ENCODE results near the gene DOCK7.
A peak's percentile ranks its signal among the peaks of the same experiment; 100 is the strongest.
"Not testable (repeated sequence)": the region's sequence is repeated elsewhere in the genome, so short reads cannot be mapped to it uniquely, and the experiment has no call there.

DOCK7 gene

DNA sequence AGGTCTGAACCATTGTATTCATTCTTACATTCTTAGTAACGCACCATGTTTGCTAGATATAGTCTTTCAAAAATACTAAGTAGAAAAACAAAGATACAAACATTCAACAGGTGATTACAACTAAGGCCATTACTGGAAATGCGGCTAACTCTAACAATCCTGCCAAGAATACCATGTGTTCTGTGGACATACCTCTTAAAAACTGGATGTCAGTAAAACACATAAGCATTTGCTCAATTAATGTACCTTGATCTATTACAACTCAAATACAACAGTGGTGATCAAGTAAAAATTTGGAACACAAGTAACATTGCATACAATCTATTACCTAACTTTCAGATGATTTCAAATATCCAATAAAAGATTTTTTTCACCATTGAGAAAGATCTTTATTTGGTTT, 75.4 kb downstream of the DOCK7 start:
- H3K9ac ChIP-seq (ENCODE audit: insufficient read length): no peak overlapping the region
- no peak overlapping the region for H3K4me3 ChIP-seq
- H3K9me3 ChIP-seq (ENCODE audit: low read depth, low read length): no peaks in the 10 kb centered on the region
- H3K36me3 ChIP-seq (ENCODE audit: insufficient read depth, low read length): no peaks in the 10 kb centered on the region
- no peak overlapping the region for H3K27ac ChIP-seq
- no peak for TF ChIP-seq EZH2 (IDR thresholded peaks at IDR 0.05)
- TF ChIP-seq POLR2AphosphoS5 (IDR thresholded peaks at IDR 0.05; ENCODE audit: borderline replicate concordance, low read depth, low read length): no peak
- no peak for TF ChIP-seq FOXP2 (optimal IDR thresholded peaks at IDR 0.05; ENCODE audit: control extremely low read depth, extremely low read length, insufficient read depth)
- no peak for DNase-seq (ENCODE audit: low read depth, low spot score)

DNA sequence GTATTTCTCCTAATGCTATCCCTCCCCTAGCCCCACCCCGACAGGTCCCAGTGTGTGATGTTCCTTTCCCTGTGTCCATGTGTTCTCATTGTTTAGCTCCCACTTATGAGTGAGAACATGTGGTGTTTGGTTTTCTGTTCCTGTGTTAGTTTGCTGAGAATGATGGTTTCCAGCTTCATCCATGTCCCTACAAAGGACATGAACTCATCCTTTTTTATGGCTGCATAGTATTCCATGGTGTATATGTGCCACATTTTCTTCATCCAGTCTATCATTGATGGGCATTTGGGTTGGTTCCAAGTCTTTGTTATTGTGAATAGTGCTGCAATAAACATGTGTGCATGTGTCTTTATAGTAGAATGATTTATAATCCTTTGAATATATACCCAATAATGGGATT, 77.6 kb downstream of the DOCK7 start:
- not testable (repeated sequence) for H3K9me3 ChIP-seq (ENCODE audit: low read depth, low read length); H3K4me3 ChIP-seq; H3K27ac ChIP-seq; DNase-seq (ENCODE audit: low read depth, low spot score); H3K36me3 ChIP-seq (ENCODE audit: insufficient read depth, low read length); H3K9ac ChIP-seq (ENCODE audit: insufficient read length)

DNA sequence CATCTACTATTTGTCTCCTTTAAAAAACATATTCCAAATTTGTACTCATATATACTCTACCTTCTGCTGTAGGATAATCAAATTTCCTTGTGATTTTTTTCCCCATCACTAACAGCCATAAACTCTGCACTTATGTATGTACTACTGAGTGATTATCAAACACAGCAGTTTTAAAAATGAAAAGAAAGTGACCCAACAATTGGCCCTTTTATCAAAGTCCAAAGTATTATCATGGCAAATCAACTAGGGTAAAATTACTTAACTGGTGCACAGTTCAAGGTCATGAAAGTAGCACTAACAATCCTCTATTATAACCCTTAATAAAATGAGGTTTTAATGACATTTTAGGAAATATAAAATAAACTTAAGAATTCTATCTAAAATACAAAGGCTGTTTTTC, 79.3 kb downstream of the DOCK7 start:
- H3K9me3 ChIP-seq (ENCODE audit: low read depth, low read length): no peaks in the 10 kb centered on the region
- TF ChIP-seq POLR2AphosphoS5 (IDR thresholded peaks at IDR 0.05; ENCODE audit: borderline replicate concordance, low read depth, low read length) (no peak), FOXP2 (optimal IDR thresholded peaks at IDR 0.05; ENCODE audit: control extremely low read depth, extremely low read length, insufficient read depth) (no peak), EZH2 (IDR thresholded peaks at IDR 0.05) (no peak)
- no peak for DNase-seq (ENCODE audit: low read depth, low spot score)
- H3K4me3 ChIP-seq: no peak overlapping the region
- no peak overlapping the region for H3K9ac ChIP-seq (ENCODE audit: insufficient read length)
- no peaks in the 10 kb centered on the region for H3K36me3 ChIP-seq (ENCODE audit: insufficient read depth, low read length)
- no peak overlapping the region for H3K27ac ChIP-seq

DNA sequence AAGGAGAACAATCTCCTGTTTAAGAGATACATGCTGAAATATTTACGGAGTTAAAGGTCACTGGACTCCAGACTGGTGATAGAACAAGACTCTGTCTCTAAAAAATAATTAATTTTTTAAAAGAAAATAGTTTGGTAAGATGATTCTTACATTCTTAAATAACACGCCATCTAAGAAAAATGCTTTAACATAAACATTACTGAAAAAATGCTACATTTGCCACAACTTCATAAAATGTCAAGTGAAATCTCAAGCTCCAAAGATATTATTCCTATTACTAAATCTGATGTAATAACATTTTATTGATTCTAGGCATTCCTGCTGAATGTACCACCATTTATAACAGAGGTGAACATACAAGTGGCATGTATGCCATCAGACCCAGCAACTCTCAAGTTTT, 86.7 kb downstream of the DOCK7 start:
- H3K9ac ChIP-seq (ENCODE audit: insufficient read length): no peak overlapping the region
- H3K9me3 ChIP-seq (ENCODE audit: low read depth, low read length): no peaks in the 10 kb centered on the region
- H3K27ac ChIP-seq: no peak overlapping the region
- TF ChIP-seq EZH2 (IDR thresholded peaks at IDR 0.05): no peak
- TF ChIP-seq FOXP2 (optimal IDR thresholded peaks at IDR 0.05; ENCODE audit: control extremely low read depth, extremely low read length, insufficient read depth): no peak
- TF ChIP-seq POLR2AphosphoS5 (IDR thresholded peaks at IDR 0.05; ENCODE audit: borderline replicate concordance, low read depth, low read length): no peak
- DNase-seq (ENCODE audit: low read depth, low spot score): no peak
- H3K4me3 ChIP-seq: no peak overlapping the region
- H3K36me3 ChIP-seq (ENCODE audit: insufficient read depth, low read length): no peaks in the 10 kb centered on the region

DNA sequence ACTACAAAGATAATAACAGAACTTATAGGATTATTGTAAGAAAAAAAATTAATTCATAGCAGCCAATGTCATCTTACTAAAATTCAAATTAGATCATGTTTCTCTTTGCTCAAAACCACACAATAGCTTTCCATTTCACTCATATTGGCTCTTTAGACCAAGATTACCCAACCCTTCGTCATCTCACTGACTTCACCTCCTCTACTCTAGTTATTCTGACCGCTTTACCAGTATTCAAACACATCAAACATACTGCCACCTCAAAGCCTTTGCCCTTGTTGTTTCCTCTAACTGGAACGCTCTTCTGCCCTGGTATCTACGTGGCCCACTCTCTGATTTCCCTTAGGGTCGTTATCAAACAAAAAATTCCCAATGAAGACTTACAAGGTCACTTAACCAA, 89.1 kb downstream of the DOCK7 start:
- Histone ChIP-seq H3K36me3 (ENCODE audit: insufficient read depth, low read length) (no peaks in the 10 kb centered on the region), H3K9me3 (ENCODE audit: low read depth, low read length) (no peaks in the 10 kb centered on the region), H3K9ac (ENCODE audit: insufficient read length) (no peak overlapping the region), H3K4me3 (no peak overlapping the region), H3K27ac (no peak overlapping the region)
- DNase-seq (ENCODE audit: low read depth, low spot score): no peak
- TF ChIP-seq POLR2AphosphoS5 (IDR thresholded peaks at IDR 0.05; ENCODE audit: borderline replicate concordance, low read depth, low read length): no peak
- TF ChIP-seq EZH2 (IDR thresholded peaks at IDR 0.05): no peak
- no peak for TF ChIP-seq FOXP2 (optimal IDR thresholded peaks at IDR 0.05; ENCODE audit: control extremely low read depth, extremely low read length, insufficient read depth)

DNA sequence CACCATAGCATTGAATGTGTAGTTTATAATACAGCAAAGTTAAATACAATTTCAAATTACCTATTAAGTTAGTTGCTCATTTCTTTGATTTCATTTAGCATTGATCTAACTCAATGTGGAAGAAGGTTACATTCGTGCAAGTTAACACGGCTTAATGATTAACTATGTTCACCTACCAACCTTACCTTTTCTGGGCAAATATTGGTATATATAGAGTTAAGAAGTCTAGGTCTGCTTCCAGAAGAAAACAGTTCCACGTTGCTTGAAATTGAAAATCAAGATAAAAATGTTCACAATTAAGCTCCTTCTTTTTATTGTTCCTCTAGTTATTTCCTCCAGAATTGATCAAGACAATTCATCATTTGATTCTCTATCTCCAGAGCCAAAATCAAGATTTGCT, 90.9 kb downstream of the DOCK7 start, which contains the start of gene ANGPTL3:
Gene ANGPTL3 (plus strand): TSS at position 240 of the 400 bp plus-strand sequence. CDS start 47 bp downstream, at position 287.
- H3K9me3 ChIP-seq (ENCODE audit: low read depth, low read length): no peaks in the 10 kb centered on the region
- H3K9ac ChIP-seq (ENCODE audit: insufficient read length): no peak within 1 kb of the TSS
- DNase-seq (ENCODE audit: low read depth, low spot score): no peak
- no peaks in the 10 kb centered on the region for H3K36me3 ChIP-seq (ENCODE audit: insufficient read depth, low read length)
- no peak within 1 kb of the TSS for H3K27ac ChIP-seq
- TF ChIP-seq POLR2AphosphoS5 (IDR thresholded peaks at IDR 0.05; ENCODE audit: borderline replicate concordance, low read depth, low read length) (no peak), EZH2 (IDR thresholded peaks at IDR 0.05) (no peak), FOXP2 (optimal IDR thresholded peaks at IDR 0.05; ENCODE audit: control extremely low read depth, extremely low read length, insufficient read depth) (no peak)
- H3K4me3 ChIP-seq: no peak within 1 kb of the TSS

DNA sequence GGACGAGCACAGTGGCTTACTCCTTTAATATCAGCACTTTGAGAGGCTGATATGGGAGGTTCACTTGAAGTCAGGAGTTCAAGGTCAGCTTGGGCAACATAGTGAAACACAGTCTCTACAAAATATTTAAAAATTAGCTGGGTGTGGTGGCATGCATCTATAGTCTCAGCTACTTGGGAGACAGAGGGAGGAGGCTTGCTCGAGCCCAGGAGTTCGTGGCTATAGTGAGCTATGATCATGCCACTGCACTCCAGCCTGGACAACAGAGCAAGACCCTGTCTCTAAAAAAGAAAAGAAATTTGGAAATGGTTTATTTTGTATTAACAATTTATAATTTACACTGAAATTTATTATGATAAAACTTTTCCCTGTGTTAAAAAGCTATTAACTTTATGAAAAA, 92.5 kb downstream of the DOCK7 start:
- Histone ChIP-seq H3K4me3 (no peak overlapping the region), H3K9ac (ENCODE audit: insufficient read length) (no peak overlapping the region), H3K9me3 (ENCODE audit: low read depth, low read length) (no peaks in the 10 kb centered on the region), H3K27ac (no peak overlapping the region), H3K36me3 (ENCODE audit: insufficient read depth, low read length) (no peaks in the 10 kb centered on the region)
- TF ChIP-seq FOXP2 (optimal IDR thresholded peaks at IDR 0.05; ENCODE audit: control extremely low read depth, extremely low read length, insufficient read depth) (no peak), POLR2AphosphoS5 (IDR thresholded peaks at IDR 0.05; ENCODE audit: borderline replicate concordance, low read depth, low read length) (no peak), EZH2 (IDR thresholded peaks at IDR 0.05) (no peak)
- no peak for DNase-seq (ENCODE audit: low read depth, low spot score)

DNA sequence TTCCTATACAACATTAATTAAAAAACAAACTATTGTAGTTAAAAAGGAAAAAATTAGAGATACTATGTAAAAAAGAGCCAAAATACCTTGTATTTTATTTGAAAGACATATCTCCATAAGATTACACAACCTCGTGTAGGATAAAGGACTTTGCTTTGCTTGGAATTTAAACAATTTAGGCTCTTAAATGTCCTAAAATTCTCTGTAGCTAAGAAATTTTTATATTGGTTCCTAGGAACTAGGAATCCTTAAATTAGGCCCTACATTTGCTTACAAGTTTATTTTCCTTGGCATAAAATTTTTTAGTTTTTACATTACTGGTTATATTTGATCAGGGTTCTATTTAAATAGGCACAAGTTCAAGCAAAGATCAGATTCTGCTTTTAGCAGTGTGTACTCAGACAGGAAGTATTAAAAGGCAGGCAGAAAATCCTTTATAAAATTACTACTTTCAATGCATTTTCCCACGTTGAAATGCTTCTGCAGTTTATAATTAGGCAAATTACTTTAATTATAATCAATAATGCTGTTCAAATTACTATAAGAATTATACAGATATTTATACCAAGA, 94.3 kb downstream of the DOCK7 start:
- Histone ChIP-seq H3K9me3 (ENCODE audit: low read depth, low read length) (no peaks in the 10 kb centered on the region), H3K27ac (peak overlapping the region; percentile 11; the same call in 1 of the 2 replicates), H3K9ac (ENCODE audit: insufficient read length) (no peak overlapping the region), H3K36me3 (ENCODE audit: insufficient read depth, low read length) (no peaks in the 10 kb centered on the region), H3K4me3 (no peak overlapping the region)
- TF ChIP-seq POLR2AphosphoS5 (IDR thresholded peaks at IDR 0.05; ENCODE audit: borderline replicate concordance, low read depth, low read length): no peak
- no peak for TF ChIP-seq FOXP2 (optimal IDR thresholded peaks at IDR 0.05; ENCODE audit: control extremely low read depth, extremely low read length, insufficient read depth)
- TF ChIP-seq EZH2 (IDR thresholded peaks at IDR 0.05): no peak
- DNase-seq (ENCODE audit: low read depth, low spot score): no peak

DNA sequence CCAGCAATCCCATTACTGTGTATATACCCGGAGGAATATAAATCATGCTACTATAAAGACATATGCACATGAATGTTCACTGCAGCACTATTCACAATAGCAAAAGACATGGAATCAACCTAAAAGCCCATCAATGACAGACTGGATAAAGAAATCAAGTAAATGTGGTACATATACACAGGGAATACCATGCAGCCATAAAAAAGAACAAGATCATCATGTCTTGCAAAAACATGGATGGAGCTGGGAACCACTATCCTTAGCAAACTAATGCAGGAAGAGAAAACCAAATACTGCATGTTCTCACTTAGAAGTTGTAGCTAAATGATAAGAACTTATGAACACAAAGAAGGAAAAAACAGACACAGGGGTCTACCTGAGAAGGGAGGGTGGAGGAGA, 97.2 kb downstream of the DOCK7 start:
- H3K4me3 ChIP-seq: no peak overlapping the region
- no peak for DNase-seq (ENCODE audit: low read depth, low spot score)
- TF ChIP-seq EZH2 (IDR thresholded peaks at IDR 0.05): no peak
- no peak for TF ChIP-seq FOXP2 (optimal IDR thresholded peaks at IDR 0.05; ENCODE audit: control extremely low read depth, extremely low read length, insufficient read depth)
- TF ChIP-seq POLR2AphosphoS5 (IDR thresholded peaks at IDR 0.05; ENCODE audit: borderline replicate concordance, low read depth, low read length): no peak
- H3K36me3 ChIP-seq (ENCODE audit: insufficient read depth, low read length): no peaks in the 10 kb centered on the region
- no peak overlapping the region for H3K27ac ChIP-seq
- H3K9me3 ChIP-seq (ENCODE audit: low read depth, low read length): no peaks in the 10 kb centered on the region
- H3K9ac ChIP-seq (ENCODE audit: insufficient read length): no peak overlapping the region
